HCT116 (cell line): ENCODE results near the gene ITIH5. TPM values are rescaled to one million over a fixed set of nuclear protein-coding genes. Genes with fewer than 3 reads are reported as not detected.

ENCODE experiments used
- ATAC-seq: fragments of 200-7000 bp; cut with Tn5 transposase; 2 replicates; pipeline ENCODE4 v1.9.1; 2020; ENCODE audit warnings: mild to moderate bottlenecking, moderate library complexity
- BruUV-seq: library from RNA; stranded (reverse); fragments of 400-500 nt; replicated peaks from 2 replicates; lab custom pipeline; 2021; lab: Mats Ljungman, UMichigan
- CTCF ChIA-PET: fragments of 300-600 bp; sonication (Branson Sonifier 250); formaldehyde crosslinking; loops from one replicate; lab custom pipeline; 2021; ENCODE audit warnings: antibody characterized with exemption; lab: Charles Lee
- POLR2A ChIA-PET: fragments of 300-600, 350-600 bp; sonication (Branson Sonifier 250); formaldehyde crosslinking; loops from one replicate; lab custom pipeline; 2021; ENCODE audit warnings: antibody characterized with exemption; lab: Charles Lee
- RAD21 ChIA-PET, 2 experiments: fragments of 300-600 bp; sonication (Branson Sonifier 250); formaldehyde crosslinking; loops; one replicate each; lab custom pipeline; 2023; ENCODE audit warnings: low total read pairs in 2 of 2; ENCODE audit not compliant: uncharacterized antibody in 2 of 2, unreplicated experiment in 2 of 2, low non-redundant PET in 1 of 2; lab: Charles Lee
- DNase-seq: peaks from one replicate; pipeline ENCODE4 v3.0.0-alpha.2; 2010; ENCODE audit warnings: low read depth, low spot score
- H2AFZ ChIP-seq: fragments of 200-600 bp; shearing (Covaris generic), sonication (generic); 2 replicates; pipeline ENCODE4 v1.6.1; 2017; ENCODE audit warnings: low read depth, mixed run types, mixed read lengths, antibody characterized with exemption, low read length; ENCODE audit not compliant: poor library complexity, severe bottlenecking
- H3K27ac ChIP-seq: 2 replicates; pipeline ENCODE4 v1.5.1; 2012; ENCODE audit warnings: low read depth, low read length
- H3K27me3 ChIP-seq: fragments of 200-600 bp; sonication (generic); 2 replicates; pipeline ENCODE4 v1.6.1; 2016; ENCODE audit warnings: mixed run types, low read length, mixed read lengths; ENCODE audit not compliant: insufficient read depth
- H3K36me3 ChIP-seq, 2 experiments: fragments of 200-500 bp in 1 of 2; fragments of 200-600 bp in 1 of 2; sonication (Bioruptor generic) in 1 of 2; sonication (generic) in 1 of 2; 2 replicates each; pipeline versions ENCODE4 v1.5.1 to v1.6.1; 2014 to 2016; ENCODE audit warnings: low read length in 2 of 2, inconsistent platforms in 1 of 2, mixed read lengths in 1 of 2, mixed run types in 1 of 2; ENCODE audit not compliant: insufficient read depth in 2 of 2, control insufficient read depth in 1 of 2
- H3K4me1 ChIP-seq, 2 experiments: fragments of 200-600 bp in 1 of 2; sonication (generic) in 1 of 2; 2 replicates each; pipeline versions ENCODE4 v1.5.1 to v1.6.1; 2012 to 2017; ENCODE audit warnings: low read length in 2 of 2, inconsistent platforms in 1 of 2, mild to moderate bottlenecking in 1 of 2, mixed read lengths in 1 of 2, mixed run types in 1 of 2, moderate library complexity in 1 of 2; ENCODE audit not compliant: insufficient read depth in 2 of 2, control insufficient read depth in 1 of 2
- H3K4me2 ChIP-seq: fragments of 200-600 bp; sonication (generic); 2 replicates; pipeline ENCODE4 v1.6.1; 2017; ENCODE audit warnings: mixed run types, low read length, mixed read lengths
- H3K4me3 ChIP-seq, 2 experiments: fragments of 200-600 bp in 1 of 2; sonication (generic) in 1 of 2; replicated peaks in 1 of 2; 2 replicates each; pipeline ENCODE4 v1.5.1; 2011 to 2016; ENCODE audit warnings: low read length in 2 of 2, control low read depth in 1 of 2, low read depth in 1 of 2, mild to moderate bottlenecking in 1 of 2, mixed read lengths in 1 of 2, mixed run types in 1 of 2
- H3K79me2 ChIP-seq: fragments of 200-600 bp; sonication (generic); 2 replicates; pipeline ENCODE4 v1.6.1; 2017; ENCODE audit warnings: mild to moderate bottlenecking, mixed run types, low read length, moderate library complexity, mixed read lengths; ENCODE audit not compliant: insufficient read depth
- H3K9ac ChIP-seq: fragments of 200-600 bp; sonication (generic); 2 replicates; pipeline ENCODE4 v1.6.1; 2016; ENCODE audit warnings: low read length, mixed read lengths
- H3K9me2 ChIP-seq: fragments of 200-600 bp; sonication (generic), shearing (Covaris generic); 2 replicates; pipeline ENCODE4 v1.6.1; 2017; ENCODE audit warnings: mixed run types, mild to moderate bottlenecking, moderate library complexity; ENCODE audit not compliant: insufficient read depth
- H3K9me3 ChIP-seq, 2 experiments: fragments of 200-500 bp in 1 of 2; fragments of 200-600 bp in 1 of 2; sonication (Bioruptor generic) in 1 of 2; sonication (generic) in 1 of 2; 2 replicates each; pipeline ENCODE4 v1.6.1; 2014 to 2017; ENCODE audit warnings: low read length in 2 of 2, mixed read lengths in 2 of 2, inconsistent platforms in 1 of 2, low read depth in 1 of 2, mild to moderate bottlenecking in 1 of 2, mixed run types in 1 of 2, moderate library complexity in 1 of 2; ENCODE audit not compliant: control insufficient read depth in 1 of 2, insufficient read depth in 1 of 2
- H4K20me1 ChIP-seq: fragments of 200-600 bp; sonication (generic), shearing (Covaris generic); 2 replicates; pipeline ENCODE4 v1.6.1; 2017; ENCODE audit warnings: mixed run types, mild to moderate bottlenecking, moderate library complexity; ENCODE audit not compliant: insufficient read depth
- ATF3 ChIP-seq: IDR thresholded peaks from 2 replicates; pipeline ENCODE4 v1.6.1; 2012
- EGR1 ChIP-seq: IDR thresholded peaks from 2 replicates; pipeline ENCODE4 v1.6.1; 2012; ENCODE audit warnings: low read depth
- REST ChIP-seq: IDR thresholded peaks from 2 replicates; pipeline ENCODE4 v1.6.1; 2012; ENCODE audit warnings: low read depth
- SP1 ChIP-seq: IDR thresholded peaks from 2 replicates; pipeline ENCODE4 v1.6.1; 2012; ENCODE audit warnings: low read depth
- SRF ChIP-seq: IDR thresholded peaks from 2 replicates; pipeline ENCODE4 v1.6.1; 2012; ENCODE audit warnings: low read depth
- TCF7L2 ChIP-seq: IDR thresholded peaks from 2 replicates; pipeline ENCODE4 v1.7.0; 2011; ENCODE audit warnings: borderline replicate concordance, inconsistent platforms; ENCODE audit not compliant: insufficient read depth, insufficient read length; ENCODE audit errors: extremely low read depth
- YY1 ChIP-seq: IDR thresholded peaks from 2 replicates; pipeline ENCODE4 v1.6.1; 2011; ENCODE audit warnings: low read length, low read depth, moderate library complexity, mild to moderate bottlenecking; ENCODE audit not compliant: insufficient replicate concordance; ENCODE audit errors: extremely low read depth
- ZBTB33 ChIP-seq: IDR thresholded peaks from 2 replicates; pipeline ENCODE4 v1.6.1; 2011; ENCODE audit warnings: mild to moderate bottlenecking, low read length, moderate library complexity; ENCODE audit not compliant: insufficient replicate concordance; ENCODE audit errors: extremely low read depth
- intact Hi-C: fragments of 100-400 bp; cut with micrococcal nuclease; formaldehyde crosslinking; loops from 2 replicates; pipeline ENCODE4 v1.10.0; 2022
- total RNA-seq: library from RNA; stranded (reverse); gene quantifications from one replicate; pipeline ENCODE4 v1.2.1, GENCODE V29; 2021; ENCODE audit not compliant: unreplicated experiment
- TF ChIP-seq, protein P1 (sequence below), 3 experiments: fragments of 200-600 bp in 1 of 3; sonication (generic) in 1 of 3; IDR thresholded peaks in 2 of 3; conservative IDR thresholded peaks in 1 of 3; 2 replicates each; pipeline ENCODE4 v1.5.1; 2012 to 2017; ENCODE audit warnings: low read depth in 2 of 3, low read length in 2 of 3, antibody characterized with exemption in 1 of 3, borderline replicate concordance in 1 of 3, control low read depth in 1 of 3, mild to moderate bottlenecking in 1 of 3, mixed read lengths in 1 of 3, mixed run types in 1 of 3, moderate library complexity in 1 of 3; ENCODE audit not compliant: insufficient read depth in 1 of 3

The ITIH5 gene
- total RNA-seq, 1 experiment from 2014 or later = not detected

DNA sequence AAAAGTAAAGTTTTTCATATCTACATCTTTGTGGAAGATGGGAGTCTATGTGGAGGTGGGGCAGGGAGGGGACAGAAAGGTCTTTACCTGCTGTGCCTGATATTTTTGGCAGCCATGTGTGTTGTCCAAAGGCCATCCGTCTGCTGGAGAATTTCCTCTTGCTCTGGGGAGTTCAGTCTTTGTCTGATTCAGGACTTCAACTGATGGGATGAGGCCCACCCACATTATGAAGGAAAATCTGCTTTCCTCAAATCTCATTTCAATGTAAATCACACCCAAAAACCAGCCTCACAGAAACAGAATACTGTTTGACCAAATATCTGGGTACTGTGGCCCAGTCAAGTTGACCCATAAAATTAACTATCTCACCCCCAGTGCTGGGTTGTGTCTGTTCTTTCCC is 12.5 kb upstream of the ITIH5 start:
- no peaks in the 10 kb centered on the region for H3K79me2 ChIP-seq
- H3K4me2 ChIP-seq = no peak overlapping the region
- H3K9me3 ChIP-seq = no peaks in the 10 kb centered on the region
- H3K9ac ChIP-seq = no peak overlapping the region
- no peak for TF ChIP-seq REST
- POLR2A ChIA-PET = no interaction called here
- DNase-seq (no peak), ATAC-seq (no peak)
- H3K4me3 ChIP-seq = no peak overlapping the region
- H3K27me3 ChIP-seq = peaks cover 17% of the 10 kb centered on the region
- no TSS peak for BruUV-seq
- no peaks in the 10 kb centered on the region for H4K20me1 ChIP-seq
- no peak overlapping the region for H2AFZ ChIP-seq
- intact Hi-C loops = no loop called here
- no peaks in the 10 kb centered on the region for H3K9me2 ChIP-seq
- CTCF ChIA-PET = no interaction called here
- H3K4me1 ChIP-seq = no peaks in the 10 kb centered on the region
- no peak overlapping the region for H3K27ac ChIP-seq
- no peaks in the 10 kb centered on the region for H3K36me3 ChIP-seq
- RAD21 ChIA-PET = no interaction called here

- no peak for ATAC-seq
- ChIA-PET CTCF (no interaction called here), POLR2A (no interaction called here)
Observed at GRCh38 chr10:7672341-7673134, 5.8 kb upstream of the ITIH5 start.

More at GRCh38 chr10:7672341-7673134, 5.8 kb upstream of the ITIH5 start:
- intact Hi-C loops = no loop called here
- Histone ChIP-seq H3K4me2 (no peak overlapping the region), H4K20me1 (no peaks in the 10 kb centered on the region), H3K9ac (no peak overlapping the region), H3K36me3 (no peaks in the 10 kb centered on the region), H3K4me3 (no peak overlapping the region), H3K9me2 (no peaks in the 10 kb centered on the region), H3K9me3 (no peaks in the 10 kb centered on the region), H2AFZ (no peak overlapping the region), H3K4me1 (no peaks in the 10 kb centered on the region), H3K27ac (no peak overlapping the region), H3K79me2 (no peaks in the 10 kb centered on the region), H3K27me3 (peaks cover 52% of the 10 kb centered on the region)
- no peak for TF ChIP-seq SP1
- TF ChIP-seq TCF7L2 = no peak
- TF ChIP-seq ATF3 = no peak
- no peak for TF ChIP-seq YY1
- no peak for TF ChIP-seq SRF
- no peak for TF ChIP-seq ZBTB33
- TF ChIP-seq EGR1 = no peak
- TF ChIP-seq, protein P1, sequence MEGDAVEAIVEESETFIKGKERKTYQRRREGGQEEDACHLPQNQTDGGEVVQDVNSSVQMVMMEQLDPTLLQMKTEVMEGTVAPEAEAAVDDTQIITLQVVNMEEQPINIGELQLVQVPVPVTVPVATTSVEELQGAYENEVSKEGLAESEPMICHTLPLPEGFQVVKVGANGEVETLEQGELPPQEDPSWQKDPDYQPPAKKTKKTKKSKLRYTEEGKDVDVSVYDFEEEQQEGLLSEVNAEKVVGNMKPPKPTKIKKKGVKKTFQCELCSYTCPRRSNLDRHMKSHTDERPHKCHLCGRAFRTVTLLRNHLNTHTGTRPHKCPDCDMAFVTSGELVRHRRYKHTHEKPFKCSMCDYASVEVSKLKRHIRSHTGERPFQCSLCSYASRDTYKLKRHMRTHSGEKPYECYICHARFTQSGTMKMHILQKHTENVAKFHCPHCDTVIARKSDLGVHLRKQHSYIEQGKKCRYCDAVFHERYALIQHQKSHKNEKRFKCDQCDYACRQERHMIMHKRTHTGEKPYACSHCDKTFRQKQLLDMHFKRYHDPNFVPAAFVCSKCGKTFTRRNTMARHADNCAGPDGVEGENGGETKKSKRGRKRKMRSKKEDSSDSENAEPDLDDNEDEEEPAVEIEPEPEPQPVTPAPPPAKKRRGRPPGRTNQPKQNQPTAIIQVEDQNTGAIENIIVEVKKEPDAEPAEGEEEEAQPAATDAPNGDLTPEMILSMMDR (IDR thresholded peaks at IDR 0.05 in 2 of 3, conservative IDR thresholded peaks at IDR 0.05 in 1 of 3; ENCODE audit: borderline replicate concordance in 1 of 3, insufficient read depth in 1 of 3, low read depth in 2 of 3, low read length in 2 of 3) = no peak
- RAD21 ChIA-PET = no interaction called here
- no peak for DNase-seq
- BruUV-seq = no TSS peak
